ENCODE results near the gene PACS1. TPM values are rescaled to one million over a fixed set of nuclear protein-coding genes. Genes with fewer than 3 reads are reported as not detected.

PACS1 gene
- polyA plus RNA-seq, 3 donors = 8.1 to 36.8 (median 12.4) TPM

DNA sequence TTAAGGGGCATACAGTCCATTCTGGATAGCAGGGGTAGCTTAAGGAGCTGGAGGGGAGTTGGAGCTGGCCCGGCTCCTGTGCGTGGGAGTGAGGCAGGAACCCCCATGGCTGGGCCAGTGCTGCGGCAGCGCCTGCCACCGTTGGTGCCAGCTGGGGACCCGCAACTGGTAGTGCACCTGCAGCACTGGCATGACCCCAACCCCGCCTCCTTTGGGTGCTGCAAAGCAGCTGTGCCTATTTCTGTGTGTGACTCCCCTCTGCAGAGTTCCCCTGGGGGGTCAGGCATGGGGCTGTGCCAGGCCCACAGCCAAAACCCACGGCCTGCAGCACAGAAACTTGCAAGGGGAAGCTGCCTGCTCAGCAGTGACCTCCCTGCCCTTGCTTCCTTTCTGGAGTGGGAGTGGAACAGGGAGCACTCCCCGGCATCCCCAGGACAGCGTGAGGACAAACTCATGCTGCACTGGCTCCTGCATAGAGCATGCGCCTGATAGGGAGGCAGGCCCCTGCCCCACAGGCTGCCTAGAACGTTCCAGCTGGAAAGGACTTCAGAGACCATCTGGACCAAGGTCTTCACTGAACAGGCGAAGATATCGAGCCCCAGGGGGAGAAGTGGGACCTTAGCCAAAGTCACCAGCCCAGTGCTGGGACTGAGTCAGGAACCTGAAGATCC is 172.2 kb downstream of the PACS1 start:
- Histone ChIP-seq H3K9ac (ENCODE audit: insufficient read depth, low read length, poor library complexity, severe bottlenecking) (no peak overlapping the region), H2AFZ (ENCODE audit: insufficient read depth, low read depth, low read length, poor library complexity, severe bottlenecking) (no peak overlapping the region), H3K27ac (ENCODE audit: low read depth in 1 of 2, low read length in 2 of 2) (no peak overlapping the region), H3K4me3 (replicated peaks in 1 of 3; ENCODE audit: low read depth in 2 of 3, low read length in 3 of 3) (no peak overlapping the region), H3K27me3 (ENCODE audit: control insufficient read depth in 2 of 2, insufficient read depth in 2 of 2, low read length in 2 of 2) (no peaks in the 10 kb centered on the region), H3K4me1 (ENCODE audit: control insufficient read depth in 1 of 2, insufficient read depth in 2 of 2, low read length in 2 of 2) (no peaks in the 10 kb centered on the region), H3K79me2 (ENCODE audit: insufficient read depth, low read length) (no peaks in the 10 kb centered on the region), H3K36me3 (replicated peaks in 1 of 2; ENCODE audit: control insufficient read depth in 1 of 2, insufficient read depth in 2 of 2, low read length in 2 of 2) (peaks cover 58 to 79% of the 10 kb centered on the region in 2 donors), H4K20me1 (ENCODE audit: insufficient read depth, low read length) (no peaks in the 10 kb centered on the region), H3K4me2 (replicated peaks; ENCODE audit: extremely low read depth, low read length, poor library complexity, severe bottlenecking) (no peak overlapping the region), H3K9me3 (replicated peaks in 1 of 2; ENCODE audit: control insufficient read depth in 1 of 2, insufficient read depth in 1 of 2, low read length in 2 of 2) (no peaks in the 10 kb centered on the region)
- TF ChIP-seq, protein P1, sequence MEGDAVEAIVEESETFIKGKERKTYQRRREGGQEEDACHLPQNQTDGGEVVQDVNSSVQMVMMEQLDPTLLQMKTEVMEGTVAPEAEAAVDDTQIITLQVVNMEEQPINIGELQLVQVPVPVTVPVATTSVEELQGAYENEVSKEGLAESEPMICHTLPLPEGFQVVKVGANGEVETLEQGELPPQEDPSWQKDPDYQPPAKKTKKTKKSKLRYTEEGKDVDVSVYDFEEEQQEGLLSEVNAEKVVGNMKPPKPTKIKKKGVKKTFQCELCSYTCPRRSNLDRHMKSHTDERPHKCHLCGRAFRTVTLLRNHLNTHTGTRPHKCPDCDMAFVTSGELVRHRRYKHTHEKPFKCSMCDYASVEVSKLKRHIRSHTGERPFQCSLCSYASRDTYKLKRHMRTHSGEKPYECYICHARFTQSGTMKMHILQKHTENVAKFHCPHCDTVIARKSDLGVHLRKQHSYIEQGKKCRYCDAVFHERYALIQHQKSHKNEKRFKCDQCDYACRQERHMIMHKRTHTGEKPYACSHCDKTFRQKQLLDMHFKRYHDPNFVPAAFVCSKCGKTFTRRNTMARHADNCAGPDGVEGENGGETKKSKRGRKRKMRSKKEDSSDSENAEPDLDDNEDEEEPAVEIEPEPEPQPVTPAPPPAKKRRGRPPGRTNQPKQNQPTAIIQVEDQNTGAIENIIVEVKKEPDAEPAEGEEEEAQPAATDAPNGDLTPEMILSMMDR (IDR thresholded peaks at IDR 0.05) = no peak
- Mint-ChIP-seq H3K27ac (no peak overlapping the region), H3K4me1 (no peaks in the 10 kb centered on the region), H3K4me3 (no peak overlapping the region), H3K27me3 (ENCODE audit: low read depth in 3 of 3) (peaks cover 0 to 2% (median 1%) of the 10 kb centered on the region in 3 donors), H3K9me3 (no peaks in the 10 kb centered on the region), H3K36me3 (peaks cover 75 to 82% of the 10 kb centered on the region in 2 donors)
- no peak for DNase-seq
- 90% methylated on average over 14 of the region's 14 CpGs for WGBS (ENCODE audit: insufficient coverage)
- intact Hi-C loops (cut with micrococcal nuclease) = no loop called here

DNA sequence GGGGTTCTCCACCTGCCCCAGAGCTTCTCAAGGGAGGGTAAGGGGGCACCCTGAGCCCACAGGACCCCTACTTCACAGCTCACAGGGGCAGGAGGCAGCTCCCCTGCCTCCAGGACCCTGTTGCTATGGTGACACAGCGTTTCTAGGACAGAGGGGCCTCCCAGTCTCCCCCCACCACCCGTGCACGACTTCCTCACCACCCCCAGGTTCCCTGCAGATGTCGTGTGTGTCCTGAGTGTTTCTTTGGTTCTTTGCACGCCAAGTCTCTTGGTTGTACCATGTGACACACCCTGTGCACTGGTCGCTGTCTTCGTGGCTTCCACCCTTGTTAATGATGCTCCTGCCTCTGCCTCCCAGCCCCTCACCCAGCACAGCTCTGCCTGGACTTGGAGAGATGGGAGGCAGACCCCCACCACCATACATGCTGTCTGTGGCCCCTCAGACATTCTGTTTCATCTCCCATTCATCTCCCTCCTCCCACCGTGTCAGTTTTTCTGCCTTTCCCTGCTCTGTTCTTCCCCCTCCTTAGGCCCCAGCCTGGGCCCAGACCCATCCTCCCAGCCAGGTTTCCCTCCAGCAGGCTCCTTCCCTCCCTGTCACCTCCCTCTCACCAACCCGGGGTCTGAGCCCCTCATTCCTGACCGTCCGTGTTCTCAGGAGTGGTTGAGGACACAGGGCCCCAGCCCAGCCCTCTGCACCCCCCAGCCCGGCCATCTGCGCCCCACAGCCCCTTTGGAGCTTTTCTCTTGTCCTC is 173.9 kb downstream of the PACS1 start:
- H3K4me1 ChIP-seq (ENCODE audit: control insufficient read depth in 1 of 2, insufficient read depth in 2 of 2, low read length in 2 of 2) = no peaks in the 10 kb centered on the region
- H4K20me1 ChIP-seq (ENCODE audit: insufficient read depth, low read length) = no peaks in the 10 kb centered on the region
- no peak overlapping the region for H3K9ac ChIP-seq (ENCODE audit: insufficient read depth, low read length, poor library complexity, severe bottlenecking)
- peaks cover 0 to 3% (median 1%) of the 10 kb centered on the region in 3 donors for H3K27me3 Mint-ChIP-seq (ENCODE audit: low read depth in 3 of 3)
- no peak overlapping the region for H2AFZ ChIP-seq (ENCODE audit: insufficient read depth, low read depth, low read length, poor library complexity, severe bottlenecking)
- TF ChIP-seq, protein P1 (IDR thresholded peaks at IDR 0.05) = no peak
- peaks cover 47 to 73% of the 10 kb centered on the region in 2 donors for H3K36me3 ChIP-seq (replicated peaks in 1 of 2; ENCODE audit: control insufficient read depth in 1 of 2, insufficient read depth in 2 of 2, low read length in 2 of 2)
- H3K79me2 ChIP-seq (ENCODE audit: insufficient read depth, low read length) = no peaks in the 10 kb centered on the region
- H3K9me3 ChIP-seq (replicated peaks in 1 of 2; ENCODE audit: control insufficient read depth in 1 of 2, insufficient read depth in 1 of 2, low read length in 2 of 2) = no peaks in the 10 kb centered on the region
- no peak overlapping the region for H3K27ac Mint-ChIP-seq
- H3K36me3 Mint-ChIP-seq = peaks cover 72 to 73% of the 10 kb centered on the region in 2 donors
- no peak overlapping the region for H3K27ac ChIP-seq (ENCODE audit: low read depth in 1 of 2, low read length in 2 of 2)
- H3K27me3 ChIP-seq (ENCODE audit: control insufficient read depth in 2 of 2, insufficient read depth in 2 of 2, low read length in 2 of 2) = no peaks in the 10 kb centered on the region
- DNase-seq = no peak
- no peak overlapping the region for H3K4me3 Mint-ChIP-seq
- 89% methylated on average over 12 of the region's 13 CpGs for WGBS (ENCODE audit: insufficient coverage)
- H3K9me3 Mint-ChIP-seq = no peaks in the 10 kb centered on the region
- H3K4me1 Mint-ChIP-seq = no peaks in the 10 kb centered on the region
- intact Hi-C loops (cut with micrococcal nuclease) = no loop called here
- no peak overlapping the region for H3K4me3 ChIP-seq (replicated peaks in 1 of 3; ENCODE audit: low read depth in 2 of 3, low read length in 3 of 3)
- H3K4me2 ChIP-seq (replicated peaks; ENCODE audit: extremely low read depth, low read length, poor library complexity, severe bottlenecking) = no peak overlapping the region
